K562 (cell line): ENCODE data around the gene ERLIN1. TPM values are rescaled to one million over a fixed set of nuclear protein-coding genes. Genes with fewer than 3 reads are reported as not detected.

Experiments used
- ATAC-seq: fragments of 200-7000 bp; cut with Tn5 transposase; 3 replicates; pipeline ENCODE4 v1.9.1; 2020; ENCODE audit warnings: moderate library complexity
- BruUV-seq: library from RNA; stranded (reverse); fragments of 400-500 nt; replicated peaks from 2 replicates; lab custom pipeline; 2021; lab: Mats Ljungman, UMichigan
- CTCF ChIA-PET: fragments of 300-600 bp; formaldehyde crosslinking; extraction: SDS; loops from one replicate; lab custom pipeline; 2021; ENCODE audit warnings: low intra/inter-chr PET ratio; lab: Yijun Ruan, JAX
- POLR2A ChIA-PET: fragments of 300-600, 350-650 bp; sonication (Branson Sonifier 250); formaldehyde crosslinking; extraction: SDS; loops from one replicate; lab custom pipeline; 2021; ENCODE audit warnings: antibody characterized with exemption, inconsistent platforms; lab: Yijun Ruan, JAX
- DNase-seq, 4 experiments: peaks; one replicate each; pipeline versions ENCODE4 v3.0.0 to v3.0.0-alpha.2; 2011 to 2018; ENCODE audit warnings: low spot score in 3 of 4, mixed read lengths in 3 of 4; ENCODE audit errors: extremely low read depth in 1 of 4
- FAIRE-seq: peaks from 2 replicates; lab custom pipeline; 2011; peaks lifted over from hg19 to GRCh38; lab: Jason Lieb, UNC
- H2AFZ ChIP-seq: 2 replicates; pipeline ENCODE4 v1.6.0; 2011; ENCODE audit warnings: low read depth, low read length, control low read depth, inconsistent platforms
- H3K27ac ChIP-seq: fragments of 200-600 bp; 3 replicates; pipeline ENCODE4 v1.8.0; 2011; ENCODE audit warnings: low read depth, mild to moderate bottlenecking, control low read depth, inconsistent platforms, low read length, moderate library complexity, mixed read lengths; ENCODE audit errors: extremely low read depth
- H3K27me3 ChIP-seq, 2 experiments: fragments of 300-600 bp in 1 of 2; 2 replicates in 1 of 2; 3 replicates in 1 of 2; pipeline versions ENCODE4 v1.6.0 to v1.8.0; 2011; ENCODE audit warnings: inconsistent platforms in 2 of 2, low read length in 2 of 2, mild to moderate bottlenecking in 1 of 2, mixed read lengths in 1 of 2, moderate library complexity in 1 of 2; ENCODE audit not compliant: control insufficient read depth in 2 of 2, insufficient read depth in 2 of 2
- H3K36me3 ChIP-seq: fragments of 300-600 bp; 3 replicates; pipeline ENCODE4 v1.8.0; 2011; ENCODE audit warnings: mild to moderate bottlenecking, low read length, inconsistent platforms; ENCODE audit not compliant: control insufficient read depth, insufficient read depth
- H3K4me1 ChIP-seq, 2 experiments: fragments of 200-600 bp in 1 of 2; replicated peaks in 1 of 2; 2 replicates in 1 of 2; 3 replicates in 1 of 2; pipeline versions ENCODE4 v1.5.1 to v1.8.0; 2011; ENCODE audit warnings: inconsistent platforms in 2 of 2, low read length in 2 of 2, mild to moderate bottlenecking in 1 of 2, mixed read lengths in 1 of 2, moderate library complexity in 1 of 2; ENCODE audit not compliant: control insufficient read depth in 2 of 2, insufficient read depth in 2 of 2
- H3K4me2 ChIP-seq: 2 replicates; pipeline ENCODE4 v1.6.1; 2011; ENCODE audit warnings: low read length, control low read depth, inconsistent platforms, mixed read lengths; ENCODE audit not compliant: insufficient read depth
- H3K4me3 ChIP-seq: fragments of 200-600 bp; sonication (generic), shearing (Covaris generic); 2 replicates; pipeline ENCODE4 v1.5.1; 2016; ENCODE audit warnings: control low read depth, inconsistent platforms
- H3K79me2 ChIP-seq: fragments of 200-600 bp; 3 replicates; pipeline ENCODE4 v1.8.0; 2011; ENCODE audit warnings: low read length, inconsistent platforms; ENCODE audit not compliant: control insufficient read depth, insufficient read depth
- H3K9ac ChIP-seq, 2 experiments: 2 replicates each; pipeline versions ENCODE4 v1.6.0 to v1.6.1; 2011; ENCODE audit warnings: low read depth in 2 of 2, low read length in 2 of 2, control low read depth in 1 of 2, inconsistent platforms in 1 of 2, mild to moderate bottlenecking in 1 of 2, mixed read lengths in 1 of 2; ENCODE audit not compliant: insufficient read depth in 1 of 2
- H3K9me1 ChIP-seq: one replicate; pipeline ENCODE4 v1.6.0; 2011; ENCODE audit warnings: inconsistent platforms, mild to moderate bottlenecking, low read length, moderate library complexity; ENCODE audit not compliant: control insufficient read depth, insufficient read depth
- H3K9me3 ChIP-seq: replicated peaks from 2 replicates; pipeline ENCODE4 v1.5.1; 2011; ENCODE audit warnings: low read depth, low read length, inconsistent platforms; ENCODE audit not compliant: control insufficient read depth, insufficient read depth
- H4K20me1 ChIP-seq: replicated peaks from 2 replicates; pipeline ENCODE4 v1.6.1; 2011; ENCODE audit warnings: low read length, inconsistent platforms, mixed read lengths; ENCODE audit not compliant: control insufficient read depth, insufficient read depth
- BCOR ChIP-seq: fragments of 450-650 bp; IDR thresholded peaks from 2 replicates; pipeline ENCODE4 v1.6.1; 2016
- BRD9 ChIP-seq: fragments of 450-650 bp; IDR thresholded peaks from 2 replicates; pipeline ENCODE4 v1.6.1; 2018; ENCODE audit warnings: low read depth; ENCODE audit not compliant: partially characterized antibody
- MCM3 ChIP-seq: fragments of 450-650 bp; IDR thresholded peaks from 2 replicates; pipeline ENCODE4 v1.6.1; 2016
- ZNF354B ChIP-seq: fragments of 250-450 bp; sonication (Bioruptor Pico); IDR thresholded peaks from 2 replicates; pipeline ENCODE4 v1.4.0; 2020
- WGBS: fragments of 100-300 bp; shearing (Covaris generic); methylation state at CpG from one replicate; pipeline ENCODE4 v1.1.6; 2016; ENCODE audit warnings: low coverage, mixed read lengths; ENCODE audit not compliant: insufficient coverage; ENCODE audit errors: missing lambda C conversion rate; 5-methylcytosine and 5-hydroxymethylcytosine counted together
- in situ Hi-C: fragments of 300-500 bp; cut with MboI; formaldehyde crosslinking; loops from 4 replicates; pipeline ENCODE4 v1.15.0; 2018; ENCODE audit warnings: inconsistent platforms, mixed read lengths
- intact Hi-C: fragments of 100-400 bp; cut with micrococcal nuclease; formaldehyde crosslinking; loops from 2 replicates; pipeline ENCODE4 v1.14.2; 2022
- polyA plus RNA-seq, 8 experiments: library from polyadenylated mRNA; depleted of rRNA in 4 of 8; stranded (reverse) in 5 of 8; unstranded in 3 of 8; fragments of >200 nt; fragmentation: Nextera tagmentation in 2 of 8; fragmentation: Illumina TruSeq in 1 of 8; extraction: Ambion mirVana in 2 of 8; extraction: Trizol in 1 of 8; gene quantifications; 2 replicates each; pipeline versions ENCODE4 v1.2.1 to v1.2.3, GENCODE V29; 2011 to 2014; ENCODE audit warnings: inconsistent platforms in 1 of 8, missing spikeins in 1 of 8
- total RNA-seq, 7 experiments: library from RNA; depleted of rRNA in 6 of 7; stranded (reverse); fragments of >200 nt in 6 of 7; fragmentation: Illumina TruSeq in 2 of 7; extraction: Trizol in 2 of 7; gene quantifications; 2 replicates each; pipeline versions ENCODE4 v1.2.1 to v1.2.3, GENCODE V29; 2011 to 2021; ENCODE audit warnings: low replicate concordance in 1 of 7
- TF ChIP-seq, protein P1 (sequence below): fragments of 450-650 bp; formaldehyde crosslinking; IDR thresholded peaks from 2 replicates; pipeline ENCODE4 v1.4.0; 2022; ENCODE audit warnings: mild to moderate bottlenecking, moderate library complexity

ERLIN1 gene
- total and polyA plus RNA-seq, 9 of the 15 experiments (the other 6 are each of a cell fraction or from before 2014, with no cell fraction given) = 9.8 to 26.8 (median 15.5) TPM

DNA sequence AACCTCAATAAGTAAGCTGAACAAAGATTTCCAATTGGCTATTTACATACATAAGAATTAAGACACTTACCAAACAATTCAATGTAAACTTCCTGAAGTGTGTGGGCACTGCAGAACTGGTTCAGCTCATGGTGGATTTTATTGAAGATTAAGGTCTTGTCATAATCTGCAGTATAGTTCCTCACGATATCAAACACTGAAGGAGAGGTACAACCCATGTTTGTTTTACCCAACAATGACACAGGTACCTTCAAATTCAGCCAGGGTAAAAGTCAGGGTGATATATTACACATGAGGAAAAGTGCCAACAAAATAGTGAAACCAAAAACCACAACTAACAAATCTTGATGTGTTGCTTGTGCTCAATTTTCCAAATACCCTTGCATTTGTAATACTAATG, 10.0 kb downstream of the ERLIN1 start:
- no peak overlapping the region for H3K4me2 ChIP-seq
- H3K9me1 ChIP-seq = no peaks in the 10 kb centered on the region
- H3K9me3 ChIP-seq = no peaks in the 10 kb centered on the region
- WGBS = 73% methylated on average over 1 of the region's 1 CpG
- H2AFZ ChIP-seq = no peak overlapping the region
- CTCF ChIA-PET = no interaction called here
- H3K36me3 ChIP-seq = peaks cover 88% of the 10 kb centered on the region
- FAIRE-seq (no peak), DNase-seq (no peak), ATAC-seq (no peak)
- no peaks in the 10 kb centered on the region for H3K4me1 ChIP-seq
- no peak for TF ChIP-seq BCOR
- TF ChIP-seq, protein P1, sequence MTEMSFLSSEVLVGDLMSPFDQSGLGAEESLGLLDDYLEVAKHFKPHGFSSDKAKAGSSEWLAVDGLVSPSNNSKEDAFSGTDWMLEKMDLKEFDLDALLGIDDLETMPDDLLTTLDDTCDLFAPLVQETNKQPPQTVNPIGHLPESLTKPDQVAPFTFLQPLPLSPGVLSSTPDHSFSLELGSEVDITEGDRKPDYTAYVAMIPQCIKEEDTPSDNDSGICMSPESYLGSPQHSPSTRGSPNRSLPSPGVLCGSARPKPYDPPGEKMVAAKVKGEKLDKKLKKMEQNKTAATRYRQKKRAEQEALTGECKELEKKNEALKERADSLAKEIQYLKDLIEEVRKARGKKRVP (CRISPR knock-in tag) = no peak
- TF ChIP-seq BRD9 = no peak
- TF ChIP-seq ZNF354B (CRISPR knock-in tag) = no peak
- TF ChIP-seq MCM3 = no peak
- H3K9ac ChIP-seq = no peak overlapping the region
- H4K20me1 ChIP-seq = no peaks in the 10 kb centered on the region
- H3K27me3 ChIP-seq = no peaks in the 10 kb centered on the region
- H3K79me2 ChIP-seq = peaks cover 9% of the 10 kb centered on the region; the same call in 1 of the 3 replicates
- intact Hi-C loops (no loop called here), in situ Hi-C loops (no loop called here)
- H3K27ac ChIP-seq = no peak overlapping the region
- BruUV-seq = no TSS peak
- POLR2A ChIA-PET = no interaction called here
- no peak overlapping the region for H3K4me3 ChIP-seq
